PC-3 (cell line): Measurements from ENCODE around the gene FLT1. TPM values are rescaled to one million over a fixed set of nuclear protein-coding genes. Genes with fewer than 3 reads are reported as not detected.

Experiments used
- ATAC-seq: fragments of 200-7000 bp; cut with Tn5 transposase; 2 replicates; pipeline ENCODE4 v1.9.1; 2020; ENCODE audit warnings: mild to moderate bottlenecking, moderate library complexity
- BruUV-seq: library from RNA; stranded (reverse); fragments of 400-500 nt; replicated peaks from 2 replicates; lab custom pipeline; 2021; lab: Mats Ljungman, UMichigan
- CTCF ChIA-PET: fragments of 300-600 bp; sonication (Branson Sonifier 250); formaldehyde crosslinking; loops from one replicate; lab custom pipeline; 2022; ENCODE audit warnings: antibody characterized with exemption; lab: Charles Lee
- POLR2A ChIA-PET: fragments of 300-600 bp; sonication (Branson Sonifier 250); formaldehyde crosslinking; loops from one replicate; lab custom pipeline; 2022; ENCODE audit warnings: antibody characterized with exemption; ENCODE audit not compliant: unreplicated experiment; lab: Charles Lee
- DNase-seq: peaks from one replicate; pipeline ENCODE4 v3.0.0-alpha.2; 2015
- H2AFZ ChIP-seq: fragments of 300-600 bp; sonication (generic); 2 replicates; pipeline ENCODE4 v1.6.0; 2016; ENCODE audit warnings: antibody characterized with exemption, low read length
- H3F3A ChIP-seq: fragments of 300-600 bp; sonication (generic); one replicate; pipeline ENCODE4 v1.6.0; 2017; ENCODE audit warnings: antibody characterized with exemption, low read length, control low read depth, mild to moderate bottlenecking; ENCODE audit not compliant: unreplicated experiment
- H3K27ac ChIP-seq: fragments of 300-600 bp; sonication (generic); 2 replicates; pipeline ENCODE4 v1.5.1; 2016; ENCODE audit warnings: mild to moderate bottlenecking, low read length
- H3K27me3 ChIP-seq: fragments of 300-600 bp; sonication (generic); 2 replicates; pipeline ENCODE4 v1.6.1; 2016; ENCODE audit warnings: low read length, mixed read lengths
- H3K36me3 ChIP-seq: fragments of 300-600 bp; sonication (generic); 2 replicates; pipeline ENCODE4 v1.6.1; 2016; ENCODE audit warnings: low read depth, mixed run types, low read length, mixed read lengths
- H3K4me1 ChIP-seq: fragments of 300-600 bp; sonication (generic); 2 replicates; pipeline ENCODE4 v1.5.1; 2016; ENCODE audit warnings: low read length; ENCODE audit not compliant: insufficient read depth
- H3K4me2 ChIP-seq: fragments of 300-600 bp; sonication (generic); 2 replicates; pipeline ENCODE4 v1.6.0; 2016; ENCODE audit warnings: low read length
- H3K4me3 ChIP-seq: fragments of 300-600 bp; sonication (generic); 2 replicates; pipeline ENCODE4 v1.5.1; 2016; ENCODE audit warnings: mild to moderate bottlenecking, low read length, mixed read lengths
- H3K79me2 ChIP-seq: fragments of 300-600 bp; sonication (generic); 2 replicates; pipeline ENCODE4 v1.6.1; 2017; ENCODE audit warnings: low read length, mixed read lengths
- H3K9ac ChIP-seq: fragments of 300-600 bp; sonication (generic); 2 replicates; pipeline ENCODE4 v1.6.0; 2016; ENCODE audit warnings: mild to moderate bottlenecking, low read length
- H3K9me2 ChIP-seq: fragments of 300-600 bp; sonication (generic); replicated peaks from 2 replicates; pipeline ENCODE4 v1.6.1; 2016; ENCODE audit warnings: mixed run types, low read length, mixed read lengths
- H3K9me3 ChIP-seq: fragments of 300-600 bp; sonication (generic); 2 replicates; pipeline ENCODE4 v1.6.1; 2016; ENCODE audit warnings: low read length, mixed read lengths
- H4K20me1 ChIP-seq: fragments of 300-600 bp; sonication (generic); 2 replicates; pipeline ENCODE4 v1.6.1; 2016; ENCODE audit warnings: low read length, mixed read lengths
- CTCF ChIP-seq: fragments of 300-600 bp; sonication (generic); conservative IDR thresholded peaks from 2 replicates; pipeline ENCODE4 v1.5.1; 2017; ENCODE audit warnings: antibody characterized with exemption, low read depth, mild to moderate bottlenecking, low read length
- EZH2 ChIP-seq: fragments of 300-600 bp; sonication (generic); IDR thresholded peaks from one replicate; pipeline ENCODE4 v1.6.1; 2017; ENCODE audit warnings: antibody characterized with exemption, mild to moderate bottlenecking, low read length; ENCODE audit not compliant: unreplicated experiment
- EZH2phosphoT487 ChIP-seq: fragments of 300-600 bp; sonication (generic); IDR thresholded peaks from 2 replicates; pipeline ENCODE4 v1.6.1; 2018; ENCODE audit warnings: mild to moderate bottlenecking, antibody characterized with exemption, low read length, borderline replicate concordance
- intact Hi-C: fragments of 100-400 bp; cut with micrococcal nuclease; formaldehyde crosslinking; loops from 2 replicates; pipeline ENCODE4 v1.9.0; 2023
- total RNA-seq: library from RNA; depleted of rRNA; stranded (reverse); fragments of >200 nt; gene quantifications from 2 replicates; pipeline ENCODE4 v1.2.3, GENCODE V29; 2014

The FLT1 gene
- total RNA-seq, 1 experiment from 2014 or later = 1.2 TPM

DNA sequence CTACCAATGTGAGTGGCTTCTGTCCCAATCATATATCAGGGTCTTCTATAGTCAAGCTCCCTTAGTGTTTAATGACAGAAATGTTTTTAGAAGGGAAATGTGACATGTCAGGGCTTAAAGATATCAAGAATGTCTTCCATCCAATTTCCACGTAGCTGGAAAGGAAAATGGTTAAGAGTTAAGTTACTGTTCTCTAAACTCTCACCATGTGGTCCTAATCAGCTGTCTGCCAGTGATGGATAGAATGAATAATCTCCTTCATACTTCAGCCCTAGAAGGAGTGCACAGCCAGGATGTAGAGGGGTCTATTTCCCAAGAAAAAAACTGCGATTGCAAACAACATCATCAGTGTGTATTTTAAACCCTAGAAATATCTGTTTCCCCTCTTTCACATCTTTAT lies 36.3 kb downstream of the FLT1 start:
- intact Hi-C loops = no loop called here
- no TSS peak for BruUV-seq
- Histone ChIP-seq H3K27me3 (peaks cover 62% of the 10 kb centered on the region), H3K27ac (no peak overlapping the region), H3K9me2 (no peaks in the 10 kb centered on the region), H3K36me3 (no peaks in the 10 kb centered on the region), H3K4me3 (no peak overlapping the region), H3K4me1 (no peaks in the 10 kb centered on the region), H3K79me2 (no peaks in the 10 kb centered on the region), H3K9me3 (no peaks in the 10 kb centered on the region), H2AFZ (no peak overlapping the region), H3K4me2 (no peak overlapping the region), H3K9ac (no peak overlapping the region), H4K20me1 (no peaks in the 10 kb centered on the region), H3F3A (no peaks in the 10 kb centered on the region)
- no peak for DNase-seq
- ChIA-PET POLR2A (no interaction called here), CTCF (no interaction called here)
- ATAC-seq = no peak
- TF ChIP-seq EZH2phosphoT487 (no peak), EZH2 (no peak), CTCF (no peak)

DNA sequence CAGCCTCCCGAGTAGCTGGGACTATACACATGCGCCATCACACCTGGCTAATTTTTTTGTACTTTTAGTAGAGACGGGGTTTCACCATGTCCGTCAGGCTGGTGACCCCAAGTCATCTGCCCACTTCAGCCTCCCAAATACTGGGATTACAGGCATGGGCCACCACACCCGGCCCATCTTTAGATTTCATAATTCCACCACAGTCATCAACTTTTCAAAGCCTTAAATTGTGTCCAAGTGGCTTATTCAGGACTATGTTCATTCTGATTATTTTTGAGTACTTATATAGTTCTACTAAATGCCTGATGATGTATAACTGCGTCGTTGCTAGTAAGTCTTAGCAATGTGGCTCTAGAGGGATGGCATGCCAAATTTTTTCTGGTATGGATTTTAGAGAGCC lies 36.9 kb downstream of the FLT1 start:
- Histone ChIP-seq H3K4me3 (no peak overlapping the region), H3F3A (no peaks in the 10 kb centered on the region), H3K9me3 (no peaks in the 10 kb centered on the region), H2AFZ (no peak overlapping the region), H3K36me3 (no peaks in the 10 kb centered on the region), H3K9me2 (no peaks in the 10 kb centered on the region), H3K9ac (no peak overlapping the region), H3K79me2 (no peaks in the 10 kb centered on the region), H3K4me2 (no peak overlapping the region), H3K4me1 (no peaks in the 10 kb centered on the region), H4K20me1 (no peaks in the 10 kb centered on the region), H3K27me3 (peaks cover 62% of the 10 kb centered on the region), H3K27ac (no peak overlapping the region)
- ChIA-PET POLR2A (no interaction called here), CTCF (no interaction called here)
- TF ChIP-seq CTCF (no peak), EZH2phosphoT487 (no peak), EZH2 (no peak)
- intact Hi-C loops = no loop called here
- no TSS peak for BruUV-seq
- no peak for DNase-seq
- ATAC-seq = no peak

DNA sequence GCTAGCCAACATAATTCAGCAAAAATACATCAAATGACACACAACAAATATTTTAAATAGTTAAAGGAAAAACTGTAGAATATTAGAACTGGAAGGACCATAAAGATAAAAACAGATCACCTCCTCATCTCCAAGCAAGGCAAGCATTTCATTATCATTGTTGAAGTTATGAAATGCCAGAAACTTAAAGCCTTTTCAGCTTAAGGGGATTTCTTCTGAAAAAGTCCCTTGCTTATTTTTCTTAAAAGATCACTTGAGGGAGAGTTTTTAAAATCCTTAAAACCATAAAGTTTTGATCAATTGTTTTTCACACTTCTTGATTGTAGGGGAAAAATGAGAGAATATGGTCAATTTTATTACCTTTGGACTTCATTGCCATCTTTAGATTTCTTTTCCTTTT lies 37.4 kb downstream of the FLT1 start:
- Histone ChIP-seq H3K9ac (no peak overlapping the region), H3K4me3 (no peak overlapping the region), H4K20me1 (no peaks in the 10 kb centered on the region), H3F3A (no peaks in the 10 kb centered on the region), H3K27ac (no peak overlapping the region), H2AFZ (no peak overlapping the region), H3K27me3 (peaks cover 59% of the 10 kb centered on the region), H3K36me3 (no peaks in the 10 kb centered on the region), H3K4me2 (no peak overlapping the region), H3K9me2 (no peaks in the 10 kb centered on the region), H3K79me2 (no peaks in the 10 kb centered on the region), H3K4me1 (no peaks in the 10 kb centered on the region), H3K9me3 (no peaks in the 10 kb centered on the region)
- intact Hi-C loops = no loop called here
- no peak for ATAC-seq
- ChIA-PET POLR2A (no interaction called here), CTCF (no interaction called here)
- DNase-seq = no peak
- BruUV-seq = no TSS peak
- TF ChIP-seq CTCF (no peak), EZH2phosphoT487 (no peak)
